Urothelium cell line (cell line): ENCODE data around the gene MCM5.
"Not testable (repeated sequence)": the region's sequence is repeated elsewhere in the genome, so short reads cannot be mapped to it uniquely, and the experiment has no call there.

Source experiments
- DNase-seq: peaks from one replicate; pipeline ENCODE4 v3.0.0; 2011; ENCODE audit warnings: low spot score, mixed read lengths
- FAIRE-seq: peaks from 2 replicates; lab custom pipeline; 2011; peaks lifted over from hg19 to GRCh38; lab: Jason Lieb, UNC

The MCM5 gene

GRCh38 chr22:35449829-35450689 lies 50.1 kb downstream of the MCM5 start:
- DNase-seq (no peak), FAIRE-seq (no peak)

- DNase-seq (no peak), FAIRE-seq (no peak)
These were observed 51.1 kb downstream of the MCM5 start for GRCh38 chr22:35450824-35451569.

- FAIRE-seq, result no peak
These were observed 51.7 kb downstream of the MCM5 start for GRCh38 chr22:35451592-35451991.

GRCh38 chr22:35452351-35452781 lies 52.4 kb downstream of the MCM5 start:
- FAIRE-seq, result no peak
- DNase-seq, result no peak

More at GRCh38 chr22:35451592-35451991, 51.7 kb downstream of the MCM5 start:
- DNase-seq, result no peak

- DNase-seq, result no peak
- no peak for FAIRE-seq
These were observed 53.1 kb downstream of the MCM5 start for GRCh38 chr22:35452810-35453743.

- FAIRE-seq (no peak), DNase-seq (no peak)
These were observed 54.6 kb downstream of the MCM5 start for GRCh38 chr22:35454416-35455054.

GRCh38 chr22:35455529-35455928 lies 55.6 kb downstream of the MCM5 start:
- no peak for DNase-seq
- FAIRE-seq, result no peak

- FAIRE-seq, result no peak
- no peak for DNase-seq
These were observed 56.8 kb downstream of the MCM5 start for GRCh38 chr22:35456757-35457156.

- no peak for DNase-seq
- peak; percentile 69 for FAIRE-seq
These were observed 58.0 kb downstream of the MCM5 start for GRCh38 chr22:35457729-35458546.

GRCh38 chr22:35458547-35459422 lies 58.8 kb downstream of the MCM5 start:
- FAIRE-seq (peak; percentile 73), DNase-seq (no peak)

- FAIRE-seq, result no peak
- no peak for DNase-seq
These were observed 59.5 kb downstream of the MCM5 start for GRCh38 chr22:35459423-35459894.

- DNase-seq, result not testable (repeated sequence)
- peak; percentile 76 for FAIRE-seq
These were observed 60.0 kb downstream of the MCM5 start for GRCh38 chr22:35459976-35460375.

GRCh38 chr22:35460688-35461087 lies 60.7 kb downstream of the MCM5 start:
- no peak for DNase-seq
- no peak for FAIRE-seq

- no peak for DNase-seq
- no peak for FAIRE-seq
These were observed 62.7 kb downstream of the MCM5 start for GRCh38 chr22:35462498-35463230.

- DNase-seq, result no peak
- FAIRE-seq, result peak; percentile 99
These were observed 63.4 kb downstream of the MCM5 start for GRCh38 chr22:35463231-35463933.

GRCh38 chr22:35464399-35464798 lies 64.5 kb downstream of the MCM5 start:
- DNase-seq, result no peak
- FAIRE-seq, result peak; percentile 63

- DNase-seq (no peak), FAIRE-seq (no peak)
These were observed 65.3 kb downstream of the MCM5 start for GRCh38 chr22:35465109-35465701.
